ENCODE results near the gene SLC25A47. TPM values are rescaled to one million over a fixed set of nuclear protein-coding genes. Genes with fewer than 3 reads are reported as not detected.
"Not testable (repeated sequence)": the region's sequence is repeated elsewhere in the genome, so short reads cannot be mapped to it uniquely, and the experiment has no call there.

The SLC25A47 gene
- total and polyA plus RNA-seq, 2 experiments from 2014 or later = 1.8 TPM

GRCh38 chr14:100281286-100282082, 41.7 kb upstream of the SLC25A47 start:
- no peaks in the 10 kb centered on the region for H3K36me3 ChIP-seq (replicated peaks; ENCODE audit: insufficient read depth, low read depth)
- no peak for TF ChIP-seq CTCF (IDR thresholded peaks at IDR 0.05; ENCODE audit: poor library complexity)
- no peak for TF ChIP-seq EZH2 (IDR thresholded peaks at IDR 0.05; ENCODE audit: borderline replicate concordance)
- TF ChIP-seq EZH2phosphoT487 (IDR thresholded peaks at IDR 0.05; ENCODE audit: low read depth, severe bottlenecking, unreplicated experiment) = no peak
- H3K27me3 ChIP-seq = no peaks in the 10 kb centered on the region
- no peak overlapping the region for H3K27ac ChIP-seq
- no peak for DNase-seq (ENCODE audit: low spot score)
- peaks cover 57% of the 10 kb centered on the region for H3K79me2 ChIP-seq
- H3K9me3 ChIP-seq (ENCODE audit: low read depth) = no peaks in the 10 kb centered on the region
- H2AFZ ChIP-seq = no peak overlapping the region
- H3K4me2 ChIP-seq = no peak overlapping the region
- H3K4me3 ChIP-seq = no peak overlapping the region
- H4K20me1 ChIP-seq (ENCODE audit: insufficient read depth, poor library complexity, severe bottlenecking) = peaks cover 59% of the 10 kb centered on the region
- WGBS (ENCODE audit: low lambda C conversion rate, missing lambda C conversion rate) = 81% methylated on average over 11 of the region's 11 CpGs
- H3K9me2 ChIP-seq (replicated peaks; ENCODE audit: insufficient read depth) = no peaks in the 10 kb centered on the region
- H3K4me1 ChIP-seq (ENCODE audit: insufficient read depth) = peaks cover 2% of the 10 kb centered on the region

- H3K27me3 ChIP-seq = no peaks in the 10 kb centered on the region
- H3K4me3 ChIP-seq = no peak overlapping the region
- H4K20me1 ChIP-seq (ENCODE audit: insufficient read depth, poor library complexity, severe bottlenecking) = peaks cover 53% of the 10 kb centered on the region
- H2AFZ ChIP-seq = no peak overlapping the region
- TF ChIP-seq CTCF (IDR thresholded peaks at IDR 0.05; ENCODE audit: poor library complexity) (no peak), EZH2 (IDR thresholded peaks at IDR 0.05; ENCODE audit: borderline replicate concordance) (no peak), EZH2phosphoT487 (IDR thresholded peaks at IDR 0.05; ENCODE audit: low read depth, severe bottlenecking, unreplicated experiment) (no peak)
- WGBS (ENCODE audit: low lambda C conversion rate, missing lambda C conversion rate) = 95% methylated on average over 7 of the region's 7 CpGs
- no peak overlapping the region for H3K27ac ChIP-seq
- no peaks in the 10 kb centered on the region for H3K9me2 ChIP-seq (replicated peaks; ENCODE audit: insufficient read depth)
- no peak overlapping the region for H3K4me2 ChIP-seq
- peaks cover 2% of the 10 kb centered on the region for H3K4me1 ChIP-seq (ENCODE audit: insufficient read depth)
- no peaks in the 10 kb centered on the region for H3K36me3 ChIP-seq (replicated peaks; ENCODE audit: insufficient read depth, low read depth)
- H3K9me3 ChIP-seq (ENCODE audit: low read depth) = no peaks in the 10 kb centered on the region
- peaks cover 51% of the 10 kb centered on the region for H3K79me2 ChIP-seq
- no peak for DNase-seq (ENCODE audit: low spot score)
Observed at GRCh38 chr14:100282083-100282350, 41.1 kb upstream of the SLC25A47 start.

- TF ChIP-seq CTCF (IDR thresholded peaks at IDR 0.05; ENCODE audit: poor library complexity) = no peak
- TF ChIP-seq EZH2 (IDR thresholded peaks at IDR 0.05; ENCODE audit: borderline replicate concordance) = no peak
- no peak for TF ChIP-seq EZH2phosphoT487 (IDR thresholded peaks at IDR 0.05; ENCODE audit: low read depth, severe bottlenecking, unreplicated experiment)
- Histone ChIP-seq H3K9me2 (replicated peaks; ENCODE audit: insufficient read depth) (no peaks in the 10 kb centered on the region), H3K4me1 (ENCODE audit: insufficient read depth) (peaks cover 2% of the 10 kb centered on the region), H3K4me3 (no peak overlapping the region), H3K4me2 (no peak overlapping the region), H2AFZ (no peak overlapping the region), H3K27me3 (no peaks in the 10 kb centered on the region), H3K9me3 (ENCODE audit: low read depth) (no peaks in the 10 kb centered on the region), H3K36me3 (replicated peaks; ENCODE audit: insufficient read depth, low read depth) (no peaks in the 10 kb centered on the region), H4K20me1 (ENCODE audit: insufficient read depth, poor library complexity, severe bottlenecking) (peaks cover 45% of the 10 kb centered on the region), H3K27ac (no peak overlapping the region), H3K79me2 (peaks cover 43% of the 10 kb centered on the region)
- WGBS (ENCODE audit: low lambda C conversion rate, missing lambda C conversion rate) = 85% methylated on average over 9 of the region's 9 CpGs
- DNase-seq (ENCODE audit: low spot score) = no peak
Observed at GRCh38 chr14:100282766-100283419, 40.2 kb upstream of the SLC25A47 start.

GRCh38 chr14:100283436-100283835, 39.7 kb upstream of the SLC25A47 start:
- not testable (repeated sequence) for H3K4me3 ChIP-seq; H3K4me1 ChIP-seq (ENCODE audit: insufficient read depth); DNase-seq (ENCODE audit: low spot score); H3K27ac ChIP-seq; H3K9me2 ChIP-seq (replicated peaks; ENCODE audit: insufficient read depth); H3K4me2 ChIP-seq; H3K27me3 ChIP-seq; H3K9me3 ChIP-seq (ENCODE audit: low read depth); H2AFZ ChIP-seq; H3K36me3 ChIP-seq (replicated peaks; ENCODE audit: insufficient read depth, low read depth)
- WGBS (ENCODE audit: low lambda C conversion rate, missing lambda C conversion rate) = 96% methylated on average over 9 of the region's 9 CpGs
- Histone ChIP-seq H4K20me1 (ENCODE audit: insufficient read depth, poor library complexity, severe bottlenecking) (peaks cover 40% of the 10 kb centered on the region), H3K79me2 (peaks cover 37% of the 10 kb centered on the region)

Data from hepatocyte (in vitro differentiated cells).